Activated B cell treated with CpG ODN at 0.5 μM for 24 hours (primary cell): ENCODE data around the gene SERINC5. TPM values are rescaled to one million over a fixed set of nuclear protein-coding genes. Genes with fewer than 3 reads are reported as not detected.

Source experiments
- ATAC-seq: fragments of 200-7000 bp; cut with Tn5 transposase; one replicate; pipeline ENCODE4 v1.10.0; 2021; ENCODE audit warnings: low read depth, mild to moderate bottlenecking, moderate library complexity
- CTCF ChIA-PET: fragments of 350-600 bp; sonication (Branson Sonifier 250); formaldehyde crosslinking; loops from one replicate; lab custom pipeline; 2021; ENCODE audit warnings: antibody characterized with exemption; lab: Charles Lee
- POLR2A ChIA-PET: fragments of 350-600 bp; sonication (Branson Sonifier 250); formaldehyde crosslinking; loops from one replicate; lab custom pipeline; 2021; ENCODE audit warnings: antibody characterized with exemption; lab: Charles Lee
- DNase-seq: peaks from one replicate; pipeline ENCODE4 v3.0.0; 2022
- H3K27ac Mint-ChIP-seq: one replicate; pipeline ENCODE4 v1.8.0; 2020; ENCODE audit warnings: mixed read lengths
- H3K27me3 Mint-ChIP-seq: one replicate; pipeline ENCODE4 v1.8.0; 2021; ENCODE audit warnings: mixed read lengths
- H3K36me3 Mint-ChIP-seq: one replicate; pipeline ENCODE4 v1.8.0; 2021; ENCODE audit warnings: low read depth, mixed read lengths
- H3K4me1 Mint-ChIP-seq: one replicate; pipeline ENCODE4 v1.8.0; 2021; ENCODE audit warnings: mixed read lengths
- H3K4me3 Mint-ChIP-seq: one replicate; pipeline ENCODE4 v1.8.0; 2020; ENCODE audit warnings: mild to moderate bottlenecking, mixed read lengths
- H3K9me3 Mint-ChIP-seq: one replicate; pipeline ENCODE4 v1.8.0; 2020; ENCODE audit warnings: mixed read lengths
- intact Hi-C: fragments of 100-400 bp; cut with micrococcal nuclease; formaldehyde crosslinking; loops from one replicate; pipeline ENCODE4 v1.15.1; 2024
- total RNA-seq: library from RNA; stranded (reverse); gene quantifications from 2 replicates; pipeline ENCODE4 v1.2.3, GENCODE V29; 2022
- TF ChIP-seq, protein P1 (sequence below): fragments of 200-600 bp; IDR thresholded peaks from one replicate; pipeline ENCODE4 v1.8.0; 2022; ENCODE audit warnings: antibody characterized with exemption, mild to moderate bottlenecking

Gene SERINC5
- total RNA-seq, 1 donor from 2014 or later: 5.3 TPM

DNA sequence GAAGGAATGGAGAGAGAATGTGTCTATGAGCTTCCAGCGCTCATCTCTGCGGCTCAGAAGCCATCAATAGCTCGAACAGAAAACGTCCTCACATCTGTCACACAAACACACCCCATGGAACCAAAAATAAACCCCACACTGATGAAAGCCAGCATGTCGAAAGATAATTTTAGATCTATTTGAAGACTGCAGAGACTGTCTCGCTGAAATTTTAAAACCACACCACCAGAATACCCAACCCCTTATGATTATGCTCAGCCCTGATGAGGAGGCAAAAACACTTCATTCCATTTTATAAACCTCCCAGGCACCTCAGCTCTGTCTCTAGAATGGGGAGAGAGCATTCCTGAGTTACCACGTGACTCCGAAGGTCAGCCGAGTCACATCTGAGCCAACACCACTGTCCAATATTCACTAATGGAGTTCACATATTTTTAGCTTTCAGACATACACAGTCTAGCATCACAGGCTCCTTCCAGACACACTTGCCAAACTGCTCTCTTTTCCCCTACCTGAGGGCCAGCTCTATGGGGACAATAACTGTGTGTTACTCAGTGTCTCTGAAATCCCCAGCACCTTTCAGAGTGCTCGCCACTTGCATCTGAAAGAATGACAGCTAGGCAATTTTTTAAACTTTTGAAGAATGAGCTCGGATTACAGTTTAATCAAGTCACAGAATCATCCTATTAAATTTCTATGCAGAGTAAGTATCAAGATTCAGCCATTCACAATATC is 63.2 kb downstream of the SERINC5 start:
- Mint-ChIP-seq H3K27ac (no peak overlapping the region), H3K27me3 (no peaks in the 10 kb centered on the region), H3K36me3 (peaks cover 4% of the 10 kb centered on the region), H3K4me1 (peaks cover 50% of the 10 kb centered on the region), H3K9me3 (no peaks in the 10 kb centered on the region), H3K4me3 (peak overlapping the region; percentile 5)
- TF ChIP-seq, protein P1, sequence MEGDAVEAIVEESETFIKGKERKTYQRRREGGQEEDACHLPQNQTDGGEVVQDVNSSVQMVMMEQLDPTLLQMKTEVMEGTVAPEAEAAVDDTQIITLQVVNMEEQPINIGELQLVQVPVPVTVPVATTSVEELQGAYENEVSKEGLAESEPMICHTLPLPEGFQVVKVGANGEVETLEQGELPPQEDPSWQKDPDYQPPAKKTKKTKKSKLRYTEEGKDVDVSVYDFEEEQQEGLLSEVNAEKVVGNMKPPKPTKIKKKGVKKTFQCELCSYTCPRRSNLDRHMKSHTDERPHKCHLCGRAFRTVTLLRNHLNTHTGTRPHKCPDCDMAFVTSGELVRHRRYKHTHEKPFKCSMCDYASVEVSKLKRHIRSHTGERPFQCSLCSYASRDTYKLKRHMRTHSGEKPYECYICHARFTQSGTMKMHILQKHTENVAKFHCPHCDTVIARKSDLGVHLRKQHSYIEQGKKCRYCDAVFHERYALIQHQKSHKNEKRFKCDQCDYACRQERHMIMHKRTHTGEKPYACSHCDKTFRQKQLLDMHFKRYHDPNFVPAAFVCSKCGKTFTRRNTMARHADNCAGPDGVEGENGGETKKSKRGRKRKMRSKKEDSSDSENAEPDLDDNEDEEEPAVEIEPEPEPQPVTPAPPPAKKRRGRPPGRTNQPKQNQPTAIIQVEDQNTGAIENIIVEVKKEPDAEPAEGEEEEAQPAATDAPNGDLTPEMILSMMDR: no peak
- intact Hi-C loops: loop anchor here (10.0 kb wide), 1 partner anchor 58 kb away; no protein-coding TSS in a partner anchor
- ChIA-PET CTCF (interaction anchor here (1.0 kb wide), 1 partner anchor 101 kb away, joined by 4 read pairs; no protein-coding TSS in a partner anchor), POLR2A (interaction anchor here (1.3 to 1.8 kb wide), 2 partner anchors 10 to 62 kb away, joined by 3 to 7 read pairs; no protein-coding TSS in a partner anchor)
- ATAC-seq (no peak), DNase-seq (no peak)

DNA sequence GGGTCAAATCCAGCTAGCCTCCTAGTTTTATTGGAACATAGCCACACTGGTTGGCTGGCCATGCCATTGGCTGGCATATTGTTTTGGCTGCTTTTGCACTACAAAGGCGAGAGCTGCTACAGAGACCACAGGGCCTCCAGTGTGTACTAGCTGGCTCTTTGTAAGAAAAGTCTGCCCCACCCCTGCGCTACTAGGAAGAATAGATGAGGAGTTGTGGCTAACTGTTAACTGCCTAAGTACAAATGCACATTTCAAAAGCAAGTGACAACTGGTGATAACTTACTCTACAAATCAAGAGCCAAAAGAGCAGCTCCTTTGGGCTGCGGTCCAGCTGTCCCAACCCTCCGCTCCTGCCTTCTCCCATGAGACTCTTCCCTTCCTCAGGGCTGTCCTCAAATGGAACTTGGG is 63.9 kb downstream of the SERINC5 start:
- Mint-ChIP-seq H3K36me3 (peaks cover 4% of the 10 kb centered on the region), H3K4me3 (no peak overlapping the region), H3K4me1 (peaks cover 55% of the 10 kb centered on the region), H3K27me3 (no peaks in the 10 kb centered on the region), H3K9me3 (no peaks in the 10 kb centered on the region), H3K27ac (no peak overlapping the region)
- ChIA-PET POLR2A (interaction anchor here (1.3 to 1.8 kb wide), 2 partner anchors 10 to 62 kb away, joined by 3 to 7 read pairs; no protein-coding TSS in a partner anchor), CTCF (interaction anchor here (1.0 kb wide), 1 partner anchor 100 kb away, joined by 4 read pairs; no protein-coding TSS in a partner anchor)
- no peak for ATAC-seq
- intact Hi-C loops: loop anchor here (10.0 kb wide), 1 partner anchor 57 kb away; no protein-coding TSS in a partner anchor
- TF ChIP-seq, protein P1: no peak
- DNase-seq: no peak

DNA sequence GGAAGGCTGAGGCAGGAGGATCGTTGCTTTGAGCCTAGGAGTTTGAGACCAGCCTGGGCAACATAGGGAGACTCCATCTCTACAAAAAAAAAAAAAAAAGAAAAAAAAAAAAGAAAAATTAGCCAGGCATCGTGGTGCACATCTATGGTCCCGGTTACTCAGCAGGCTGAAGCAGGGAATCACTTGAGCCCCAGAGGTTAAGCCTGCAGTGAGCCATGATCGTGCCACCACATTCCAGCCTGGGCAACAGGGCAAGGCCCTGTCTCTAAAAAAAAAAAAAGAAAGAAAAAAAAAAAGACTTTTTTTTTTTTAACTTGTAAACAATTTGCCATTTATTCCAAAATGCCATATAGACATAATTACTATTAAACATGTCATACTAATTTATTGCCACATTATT is 64.5 kb downstream of the SERINC5 start:
- Mint-ChIP-seq H3K27me3 (no peaks in the 10 kb centered on the region), H3K4me3 (no peak overlapping the region), H3K27ac (no peak overlapping the region), H3K9me3 (no peaks in the 10 kb centered on the region), H3K36me3 (peaks cover 3% of the 10 kb centered on the region), H3K4me1 (peaks cover 59% of the 10 kb centered on the region)
- ChIA-PET POLR2A (interaction anchor here (0.7 to 1.8 kb wide), 2 partner anchors 9 to 211 kb away, joined by 4 to 7 read pairs; no protein-coding TSS in a partner anchor), CTCF (interaction anchor here (1.0 kb wide), 1 partner anchor 100 kb away, joined by 4 read pairs; no protein-coding TSS in a partner anchor)
- intact Hi-C loops: loop anchor here (10.0 kb wide), 1 partner anchor 57 kb away; no protein-coding TSS in a partner anchor
- no peak for DNase-seq
- ATAC-seq: no peak
- TF ChIP-seq, protein P1: no peak

DNA sequence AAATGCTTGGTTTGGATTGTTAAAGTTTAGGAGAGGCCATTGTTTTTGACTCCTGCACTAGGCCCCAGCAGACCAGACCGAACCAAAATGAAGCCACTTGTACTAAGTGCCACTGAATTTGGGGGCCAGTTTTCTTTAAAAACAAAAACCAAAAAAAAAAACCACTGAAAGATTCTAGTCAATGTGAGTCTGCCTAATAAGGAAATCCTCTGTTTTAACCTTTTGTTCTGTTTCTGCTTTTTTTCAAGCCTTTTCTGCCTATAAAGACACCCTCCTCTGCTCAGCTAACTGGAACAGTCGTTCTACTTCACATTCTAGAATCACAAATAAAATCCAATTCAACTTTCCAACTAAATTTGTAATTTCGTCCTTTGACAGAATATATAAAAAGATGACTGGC is 64.9 kb downstream of the SERINC5 start:
- DNase-seq (no peak), ATAC-seq (no peak)
- Mint-ChIP-seq H3K36me3 (peaks cover 1% of the 10 kb centered on the region), H3K27me3 (no peaks in the 10 kb centered on the region), H3K4me1 (peaks cover 62% of the 10 kb centered on the region), H3K9me3 (no peaks in the 10 kb centered on the region), H3K4me3 (peak overlapping the region; percentile 32), H3K27ac (peak overlapping the region; percentile 70)
- ChIA-PET CTCF (no interaction called here), POLR2A (interaction anchor here (0.7 to 1.8 kb wide), 2 partner anchors 8 to 211 kb away, joined by 4 to 7 read pairs; no protein-coding TSS in a partner anchor)
- intact Hi-C loops: loop anchor here (10.0 kb wide), 1 partner anchor 56 kb away; no protein-coding TSS in a partner anchor
- TF ChIP-seq, protein P1: no peak

DNA sequence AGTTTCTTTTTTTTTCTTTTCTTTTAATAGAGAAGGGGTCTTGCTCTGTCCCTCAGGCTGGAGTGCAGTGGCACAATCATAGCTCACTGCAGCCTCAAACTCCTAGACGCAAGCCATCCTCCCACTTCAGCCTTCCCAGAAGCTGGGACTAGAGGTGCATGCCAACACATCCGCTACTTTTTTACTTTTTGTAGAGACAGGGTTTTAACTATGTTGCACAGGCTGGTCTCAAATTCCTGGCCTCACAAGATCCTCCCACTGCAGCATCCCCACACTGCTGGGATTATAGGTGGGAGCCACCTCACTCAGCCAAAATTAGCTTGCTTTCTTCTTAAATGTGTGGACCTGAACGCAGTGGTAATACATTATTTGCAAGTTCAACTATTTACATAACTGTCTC is 66.1 kb downstream of the SERINC5 start:
- Mint-ChIP-seq H3K4me1 (peaks cover 73% of the 10 kb centered on the region), H3K4me3 (no peak overlapping the region), H3K27ac (no peak overlapping the region), H3K36me3 (no peaks in the 10 kb centered on the region), H3K27me3 (no peaks in the 10 kb centered on the region), H3K9me3 (no peaks in the 10 kb centered on the region)
- ChIA-PET POLR2A (no interaction called here), CTCF (no interaction called here)
- no peak for DNase-seq
- intact Hi-C loops: loop anchor here (10.0 kb wide), 2 partner anchors 55 to 65 kb away; partner anchors contain the start of gene SERINC5
- TF ChIP-seq, protein P1: no peak
- no peak for ATAC-seq
